A673 (cell line): ENCODE data around the gene BCAP29.

Source experiments
- EZH2 ChIP-seq: fragments of 200-600 bp; sonication (generic); IDR thresholded peaks from 2 replicates; pipeline ENCODE4 v1.6.1; 2017; ENCODE audit warnings: borderline replicate concordance, low read depth, mild to moderate bottlenecking, mixed read lengths, antibody characterized with exemption, low read length; ENCODE audit not compliant: poor library complexity, severe bottlenecking
- TF ChIP-seq, protein P1 (sequence below): fragments of 300-800, 200-600 bp; sonication (generic); conservative IDR thresholded peaks from 2 replicates; pipeline ENCODE4 v1.5.1; 2017; ENCODE audit warnings: low read depth, mild to moderate bottlenecking, antibody characterized with exemption, low read length, moderate library complexity, mixed read lengths

- TF ChIP-seq, protein P1, sequence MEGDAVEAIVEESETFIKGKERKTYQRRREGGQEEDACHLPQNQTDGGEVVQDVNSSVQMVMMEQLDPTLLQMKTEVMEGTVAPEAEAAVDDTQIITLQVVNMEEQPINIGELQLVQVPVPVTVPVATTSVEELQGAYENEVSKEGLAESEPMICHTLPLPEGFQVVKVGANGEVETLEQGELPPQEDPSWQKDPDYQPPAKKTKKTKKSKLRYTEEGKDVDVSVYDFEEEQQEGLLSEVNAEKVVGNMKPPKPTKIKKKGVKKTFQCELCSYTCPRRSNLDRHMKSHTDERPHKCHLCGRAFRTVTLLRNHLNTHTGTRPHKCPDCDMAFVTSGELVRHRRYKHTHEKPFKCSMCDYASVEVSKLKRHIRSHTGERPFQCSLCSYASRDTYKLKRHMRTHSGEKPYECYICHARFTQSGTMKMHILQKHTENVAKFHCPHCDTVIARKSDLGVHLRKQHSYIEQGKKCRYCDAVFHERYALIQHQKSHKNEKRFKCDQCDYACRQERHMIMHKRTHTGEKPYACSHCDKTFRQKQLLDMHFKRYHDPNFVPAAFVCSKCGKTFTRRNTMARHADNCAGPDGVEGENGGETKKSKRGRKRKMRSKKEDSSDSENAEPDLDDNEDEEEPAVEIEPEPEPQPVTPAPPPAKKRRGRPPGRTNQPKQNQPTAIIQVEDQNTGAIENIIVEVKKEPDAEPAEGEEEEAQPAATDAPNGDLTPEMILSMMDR, result no peak
- TF ChIP-seq EZH2, result no peak
These were observed 34.4 kb downstream of the BCAP29 start for GRCh38 chr7:107614425-107614824.
